GM18511 (cell line): ENCODE measurements around the gene GLI3.
"Not testable (repeated sequence)": the region's sequence is repeated elsewhere in the genome, so short reads cannot be mapped to it uniquely, and the experiment has no call there.

ENCODE experiments used
- ATAC-seq: cut with Tn5 transposase; IDR thresholded peaks from one replicate; pipeline ENCODE4 v1.9.1; 2021; ENCODE audit warnings: mild to moderate bottlenecking, moderate library complexity; ENCODE audit not compliant: unreplicated experiment

The GLI3 gene

DNA sequence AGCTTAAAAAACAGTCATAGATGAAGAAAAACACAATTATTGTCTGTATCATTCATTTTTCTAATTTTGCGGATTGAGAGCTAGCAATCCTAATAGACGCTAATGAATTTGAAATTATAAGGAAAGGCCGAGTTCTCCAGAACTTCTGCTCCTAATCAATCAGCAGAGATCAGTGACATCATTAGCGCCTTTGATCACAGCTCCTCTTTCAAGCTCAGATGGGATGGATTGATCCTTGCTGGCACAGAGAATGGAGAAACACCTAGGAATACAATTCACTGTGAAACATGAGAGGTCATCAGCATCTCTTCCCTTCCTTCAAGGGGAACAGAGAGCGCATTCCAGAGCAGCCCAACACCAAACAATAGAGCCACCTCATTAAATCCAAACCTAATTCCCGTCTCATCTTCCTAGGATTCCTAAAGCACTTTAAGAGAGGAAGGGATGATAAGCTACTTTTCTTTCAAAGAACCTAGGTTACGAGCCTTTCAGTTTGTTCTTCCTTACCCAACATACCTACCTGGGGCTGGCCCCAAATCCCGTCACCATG, 24.4 kb downstream of the GLI3 start:
- no peak for ATAC-seq

- no peak for ATAC-seq
Measured at GRCh38 chr7:42211938-42212337, 25.1 kb downstream of the GLI3 start.

DNA sequence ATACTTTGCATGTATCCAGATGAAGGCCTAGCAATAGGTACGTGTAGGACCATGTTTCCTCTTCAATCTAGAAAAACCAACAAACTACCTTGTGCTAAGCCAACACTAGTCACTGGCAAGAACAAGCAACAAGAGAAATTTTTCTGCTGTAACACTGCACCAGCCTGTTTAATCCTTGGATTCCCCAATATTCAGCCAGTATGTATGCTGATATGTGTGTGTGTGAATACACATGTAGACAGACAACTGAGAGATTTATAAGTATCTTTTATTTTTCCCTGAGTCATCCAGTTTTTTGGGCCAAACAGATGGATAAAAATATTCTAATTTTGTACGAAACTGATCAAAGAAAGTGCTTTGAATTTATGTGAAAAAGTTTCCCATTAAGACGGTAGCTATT, 26.2 kb downstream of the GLI3 start:
- no peak for ATAC-seq

DNA sequence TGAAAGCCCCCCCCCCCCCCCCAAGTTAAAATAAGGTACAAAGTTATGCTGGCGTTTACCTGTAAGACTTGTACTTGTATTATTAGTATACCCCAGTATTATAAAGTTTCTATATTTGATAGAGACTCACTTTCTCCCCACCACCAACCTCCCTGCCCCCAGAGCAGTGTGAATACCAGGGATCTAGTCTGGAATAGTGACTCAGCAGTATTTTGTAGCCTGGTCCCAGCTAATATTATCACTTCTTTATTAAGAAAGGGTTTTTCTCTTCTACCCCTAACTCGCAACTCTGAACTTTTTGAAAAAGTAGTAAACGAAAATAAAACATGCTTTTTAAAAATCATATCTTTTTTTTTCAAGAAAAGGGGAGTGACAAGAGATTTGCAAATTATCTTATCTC, 26.7 kb downstream of the GLI3 start:
- no peak for ATAC-seq

- ATAC-seq: not testable (repeated sequence)
Measured at GRCh38 chr7:42209085-42209484, 27.9 kb downstream of the GLI3 start.

DNA sequence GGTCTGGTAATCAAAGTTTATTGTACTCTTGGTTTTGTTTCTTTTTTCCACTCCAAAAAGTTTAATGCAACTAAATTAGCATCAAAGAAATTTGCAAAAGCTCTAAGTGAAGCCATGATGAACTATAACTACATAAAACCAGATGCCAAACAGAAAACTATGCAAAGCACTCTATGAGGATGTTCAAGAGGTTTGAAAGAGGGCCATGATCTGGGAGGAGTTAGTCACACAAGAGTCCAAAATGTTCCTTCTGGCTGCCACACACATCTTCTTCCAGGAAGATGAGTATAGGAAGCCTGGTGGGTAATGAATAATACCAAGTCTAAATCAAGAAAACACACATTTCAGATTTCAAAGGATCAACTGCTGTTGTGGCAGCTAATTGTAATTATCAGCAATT, 28.4 kb downstream of the GLI3 start:
- ATAC-seq: no peak

GRCh38 chr7:42207420-42207819, 29.6 kb downstream of the GLI3 start:
- no peak for ATAC-seq

DNA sequence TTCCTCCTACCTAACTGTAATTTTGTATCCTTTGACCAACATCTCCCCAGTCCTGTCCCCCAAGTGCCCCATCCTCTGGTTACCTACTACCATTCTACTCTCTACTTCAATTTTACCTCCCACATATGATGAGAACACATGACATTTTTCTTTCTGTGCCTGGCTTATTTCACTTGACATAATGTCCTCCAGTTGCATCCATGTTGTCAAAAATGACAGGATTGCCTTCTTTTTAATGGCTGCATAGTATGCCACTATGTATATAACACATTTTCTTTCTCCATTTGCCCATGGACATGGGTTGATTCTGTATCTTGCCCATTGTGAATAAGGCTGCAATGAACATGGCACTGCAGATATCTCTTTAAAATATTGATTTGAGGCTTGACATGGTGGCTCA, 33.7 kb downstream of the GLI3 start:
- ATAC-seq: no peak

DNA sequence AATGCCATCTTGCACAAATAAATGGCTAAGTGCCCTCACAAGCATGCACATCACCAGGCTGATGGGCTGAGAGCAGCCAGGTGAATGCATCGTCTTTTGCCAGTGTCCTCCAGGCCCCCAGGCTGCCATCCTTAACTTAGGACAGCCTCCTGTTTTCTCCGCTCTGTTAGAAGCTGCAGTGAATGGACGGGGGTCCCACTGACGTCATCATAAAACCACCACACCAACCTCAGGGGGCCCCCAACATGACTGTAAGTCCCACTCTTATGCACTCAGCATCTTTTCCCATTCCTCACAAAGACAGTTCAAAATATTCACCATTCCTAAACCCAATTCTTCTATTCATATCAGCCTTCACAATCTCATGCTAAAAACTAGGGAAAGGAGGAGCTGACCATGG, 34.4 kb downstream of the GLI3 start:
- ATAC-seq: no peak

DNA sequence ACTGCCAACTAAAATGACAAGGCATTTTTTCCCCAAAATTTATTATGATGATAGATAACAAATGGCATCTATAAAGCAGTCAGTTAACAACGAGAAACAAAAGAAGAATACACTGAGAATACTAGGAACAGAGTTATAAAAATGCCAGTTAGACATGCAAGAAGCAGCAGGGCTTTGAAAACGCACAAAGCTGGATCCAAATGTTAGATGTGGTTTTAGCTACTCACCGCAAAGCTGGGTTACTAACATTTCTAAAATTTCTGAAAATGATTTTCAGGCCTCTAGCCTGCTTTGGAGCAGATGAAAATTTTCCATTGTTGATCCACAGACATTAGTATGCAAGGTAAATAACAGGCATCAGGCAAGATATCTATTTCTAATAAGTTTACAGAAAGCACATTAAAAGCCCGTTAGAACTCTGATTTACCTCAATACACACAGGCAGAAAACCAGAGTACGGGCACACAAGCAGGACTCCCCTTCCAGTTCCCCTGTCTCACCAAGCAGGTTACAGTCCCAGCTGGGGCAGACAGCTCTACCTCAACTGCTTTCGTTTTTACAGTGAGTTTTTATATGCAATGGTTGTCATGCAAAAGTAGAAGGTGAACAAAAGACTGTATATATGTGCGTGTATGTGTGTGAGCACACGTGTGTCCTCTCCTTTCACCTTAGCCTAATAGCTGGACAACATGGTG, 37.9 kb downstream of the GLI3 start:
- no peak for ATAC-seq

DNA sequence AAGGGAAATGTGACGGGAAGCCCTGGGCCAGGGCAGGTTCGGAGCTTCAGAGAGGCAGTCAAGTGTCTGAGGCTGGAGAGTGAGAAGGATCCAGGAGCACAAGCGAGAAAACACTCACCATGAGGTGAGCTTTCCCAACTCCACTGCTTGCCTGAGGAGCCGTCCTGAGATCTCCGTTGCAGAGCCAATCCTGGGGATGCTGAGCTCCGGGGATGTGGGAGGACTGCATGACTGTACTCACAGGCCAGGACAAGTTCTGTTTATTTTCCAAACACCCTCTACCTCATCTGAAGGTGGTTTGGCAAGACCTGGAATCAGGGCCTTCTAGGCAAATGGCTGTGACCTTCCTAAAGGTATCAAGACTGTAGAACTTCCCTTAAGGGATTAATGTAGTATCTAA, 38.7 kb downstream of the GLI3 start:
- no peak for ATAC-seq

- ATAC-seq: no peak
Measured at GRCh38 chr7:42197451-42197850, 39.6 kb downstream of the GLI3 start.

DNA sequence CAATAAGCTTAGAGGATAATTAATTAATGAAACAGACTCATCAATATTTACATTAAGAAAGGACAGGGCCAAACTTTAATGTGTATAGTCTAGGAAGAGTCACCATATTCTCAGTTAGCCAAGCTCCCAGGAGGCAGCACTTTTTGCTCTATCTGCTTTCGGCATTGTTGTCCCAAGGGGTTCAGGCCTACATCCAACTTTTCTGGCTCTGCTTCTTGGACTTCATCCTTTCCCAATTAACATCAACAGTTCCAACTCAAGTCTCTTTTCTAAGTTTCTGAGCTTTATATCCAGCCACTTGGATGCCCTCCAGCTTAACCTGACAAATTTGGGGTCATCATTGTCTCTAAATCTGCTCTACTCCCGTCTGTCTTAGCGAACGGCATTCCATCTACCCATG, 42.8 kb downstream of the GLI3 start:
- ATAC-seq: no peak

DNA sequence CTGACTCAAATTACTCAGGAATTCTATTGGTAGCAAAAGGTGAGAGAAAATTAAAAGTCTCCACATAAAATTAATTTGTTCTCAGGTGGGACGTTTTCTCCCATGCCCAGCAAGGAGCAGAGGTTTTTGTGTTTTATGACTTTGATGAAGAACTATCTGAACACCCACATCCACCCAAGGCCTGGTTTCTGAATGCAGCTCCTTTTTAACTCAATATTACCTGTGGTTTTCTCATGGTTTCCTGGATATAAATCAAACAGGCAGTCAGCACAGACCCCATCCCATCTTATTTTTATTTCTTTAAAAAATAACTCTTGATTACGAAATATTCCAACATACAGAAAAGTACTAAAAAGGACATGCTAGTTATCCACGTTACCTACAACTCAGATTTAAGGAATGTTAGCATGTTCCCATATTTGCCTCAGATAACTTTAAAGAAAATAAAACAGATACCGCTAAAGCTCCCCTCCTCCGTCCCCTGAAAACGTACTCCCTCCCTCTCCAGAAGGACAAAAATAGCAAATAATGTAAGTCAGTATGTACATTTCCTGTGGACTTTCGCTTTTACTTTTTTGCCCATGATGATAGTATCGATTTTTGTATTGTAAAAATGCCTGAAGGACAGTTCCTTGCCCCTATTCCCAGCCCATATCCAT, 43.4 kb downstream of the GLI3 start:
- ATAC-seq: no peak

GRCh38 chr7:42192851-42193461, 44.1 kb downstream of the GLI3 start:
- ATAC-seq: no peak

DNA sequence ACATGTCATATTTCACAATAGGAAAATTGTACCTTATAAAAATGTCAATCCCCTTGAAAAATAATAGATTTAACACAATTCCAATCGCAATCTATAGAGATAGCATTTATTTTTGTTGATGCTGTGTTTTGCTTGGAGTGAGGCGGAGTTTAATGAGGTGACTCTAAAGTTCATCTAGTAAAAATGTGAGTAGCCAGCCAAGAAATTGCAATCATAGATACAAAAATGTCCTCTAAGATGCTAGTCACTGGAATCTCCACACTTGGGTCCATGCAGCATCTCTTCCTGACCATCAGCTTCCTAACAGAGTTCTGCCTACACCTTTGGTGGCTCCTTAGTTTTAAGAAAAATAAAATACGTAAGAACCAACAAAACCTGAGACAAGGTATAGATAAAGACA, 44.9 kb downstream of the GLI3 start:
- no peak for ATAC-seq

GRCh38 chr7:42189535-42189934, 47.5 kb downstream of the GLI3 start:
- ATAC-seq: no peak

- no peak for ATAC-seq
Measured at GRCh38 chr7:42186151-42186550, 50.9 kb downstream of the GLI3 start.

- no peak for ATAC-seq
Measured at GRCh38 chr7:42185726-42186125, 51.3 kb downstream of the GLI3 start.

GRCh38 chr7:42183547-42183946, 53.5 kb downstream of the GLI3 start:
- no peak for ATAC-seq

DNA sequence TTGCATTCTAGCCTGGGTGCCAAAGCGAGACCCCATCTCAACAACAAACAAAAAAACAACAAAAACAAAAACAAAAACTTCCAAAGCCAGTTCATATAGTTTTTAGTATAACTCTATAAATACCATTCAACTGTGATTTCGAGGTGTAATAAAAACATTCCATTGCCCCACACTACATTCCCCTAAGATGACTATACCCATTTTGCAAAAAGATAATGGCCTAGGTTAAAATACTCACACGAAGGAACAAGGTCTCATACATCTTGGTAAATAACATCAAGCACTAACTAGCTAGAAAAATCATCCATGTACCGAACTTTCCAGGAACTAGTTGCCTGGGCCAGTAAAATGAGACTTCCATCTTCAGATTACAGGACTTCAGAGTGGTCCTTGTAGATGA, 55.4 kb downstream of the GLI3 start:
- no peak for ATAC-seq

DNA sequence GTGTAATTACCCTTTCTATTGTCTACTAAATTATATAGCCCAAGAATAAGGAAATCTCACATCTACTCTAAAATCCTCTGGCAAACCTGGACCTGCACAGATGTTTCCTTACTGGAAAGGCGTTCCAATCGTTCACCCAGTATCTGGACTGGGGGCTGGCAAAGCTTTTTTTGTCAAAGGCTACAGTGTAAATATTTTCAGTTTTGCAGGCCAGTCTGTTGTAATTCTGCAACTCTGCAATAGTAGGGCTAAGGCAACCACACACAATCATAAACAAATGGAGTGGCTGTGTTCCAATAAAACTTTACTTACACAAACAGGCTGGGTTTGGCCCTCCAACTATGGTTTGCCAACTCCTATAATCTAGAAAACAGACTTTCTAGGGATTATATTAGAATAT, 56.2 kb downstream of the GLI3 start:
- ATAC-seq: no peak
